Measurements from ENCODE around the gene GNAO1.

GRCh38 chr16:56363781-56364565 lies 172.7 kb downstream of the GNAO1 start:
- no peak for TF ChIP-seq CTCF (IDR thresholded peaks at IDR 0.05)
- TF ChIP-seq POLR2A (IDR thresholded peaks at IDR 0.05): no peak
